HT1080 (cell line): ENCODE data around the gene SLC35G6. TPM values are rescaled to one million over a fixed set of nuclear protein-coding genes. Genes with fewer than 3 reads are reported as not detected.
A peak's percentile ranks its signal among the peaks of the same experiment; 100 is the strongest.
"Not testable (repeated sequence)": the region's sequence is repeated elsewhere in the genome, so short reads cannot be mapped to it uniquely, and the experiment has no call there.

Experiments
- DNase-seq: peaks from one replicate; pipeline ENCODE4 v3.0.0-alpha.2; 2015; ENCODE audit warnings: low read depth
- total RNA-seq: library from RNA; depleted of rRNA; stranded (reverse); fragments of >200 nt; shearing (Covaris generic); gene quantifications from 2 replicates; pipeline ENCODE4 v1.2.3, GENCODE V29; 2014

Gene SLC35G6
- total RNA-seq, 1 experiment from 2014 or later = not detected

- no peak for DNase-seq
Observed at GRCh38 chr17:7477392-7478275, 3.6 kb upstream of the SLC35G6 start.

GRCh38 chr17:7478276-7479212, 2.7 kb upstream of the SLC35G6 start:
- no peak for DNase-seq

DNA sequence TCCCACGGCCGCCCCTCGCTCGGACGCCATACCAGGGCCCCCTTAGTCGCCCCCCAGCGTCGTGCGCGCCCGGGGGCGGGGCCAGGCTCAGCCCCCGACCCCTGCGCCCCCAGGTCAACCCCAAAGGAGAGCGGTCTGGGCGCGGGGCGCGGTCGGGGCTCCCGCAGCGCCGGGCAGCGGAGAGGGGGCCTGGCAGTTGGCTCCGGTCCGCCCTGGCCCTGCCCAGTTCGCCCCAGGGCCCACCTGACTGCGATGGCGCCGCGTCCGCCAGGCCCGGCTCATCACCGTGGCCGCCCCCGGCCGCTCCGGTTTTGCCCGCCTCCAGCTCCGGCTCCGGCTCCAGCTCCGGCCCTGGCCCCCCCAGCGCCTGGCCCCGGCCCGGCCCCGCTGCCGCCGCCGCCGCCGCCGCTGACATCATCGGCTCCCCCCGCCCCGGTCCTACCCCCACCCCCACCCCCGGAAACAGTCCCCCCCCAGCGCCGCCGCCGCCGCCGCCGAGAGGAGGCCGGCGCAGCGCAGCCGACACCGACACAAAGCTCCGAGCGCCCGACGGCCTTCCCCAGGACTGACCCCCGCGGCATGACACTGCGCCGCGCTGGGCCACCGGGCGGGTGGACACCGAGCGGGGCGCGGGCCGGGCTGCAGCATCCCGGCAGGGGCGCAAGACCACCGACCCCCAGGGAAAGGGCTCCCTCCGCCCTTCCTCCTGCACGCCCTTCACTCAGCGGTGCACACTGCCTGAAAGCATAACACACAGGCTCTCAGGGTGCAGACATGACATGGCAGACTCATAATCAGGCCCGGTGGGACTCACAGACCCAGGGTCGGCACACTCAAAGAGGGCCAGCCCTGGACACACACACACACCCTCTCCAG, 1.8 kb upstream of the SLC35G6 start, which contains the start of gene ZBTB4:
Gene ZBTB4, minus strand, starts transcription at position 419 of the 876 bp plus-strand sequence. CDS start 12,830 bp downstream, outside the sequence.
- DNase-seq = no peak

GRCh38 chr17:7480089-7480384, 1.2 kb upstream of the SLC35G6 start:
- DNase-seq = no peak

GRCh38 chr17:7481842-7482741, 846 bp downstream of the SLC35G6 start:
- not testable (repeated sequence) for DNase-seq

DNA sequence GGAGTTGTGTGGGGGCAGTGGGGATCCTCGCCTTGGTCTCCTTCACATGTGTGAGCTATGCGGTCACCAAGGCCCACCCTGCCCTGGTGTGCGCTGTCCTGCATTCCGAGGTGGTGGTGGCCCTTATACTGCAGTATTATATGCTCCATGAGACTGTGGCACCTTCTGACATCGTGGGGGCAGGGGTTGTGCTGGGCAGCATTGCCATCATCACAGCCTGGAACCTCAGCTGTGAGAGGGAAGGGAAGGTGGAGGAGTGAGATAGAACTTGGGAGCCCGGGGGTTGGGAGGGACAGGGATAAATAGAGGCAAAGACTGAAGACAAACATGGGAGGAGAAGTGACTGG, 1.5 kb downstream of the SLC35G6 start:
- DNase-seq = not testable (repeated sequence)

DNA sequence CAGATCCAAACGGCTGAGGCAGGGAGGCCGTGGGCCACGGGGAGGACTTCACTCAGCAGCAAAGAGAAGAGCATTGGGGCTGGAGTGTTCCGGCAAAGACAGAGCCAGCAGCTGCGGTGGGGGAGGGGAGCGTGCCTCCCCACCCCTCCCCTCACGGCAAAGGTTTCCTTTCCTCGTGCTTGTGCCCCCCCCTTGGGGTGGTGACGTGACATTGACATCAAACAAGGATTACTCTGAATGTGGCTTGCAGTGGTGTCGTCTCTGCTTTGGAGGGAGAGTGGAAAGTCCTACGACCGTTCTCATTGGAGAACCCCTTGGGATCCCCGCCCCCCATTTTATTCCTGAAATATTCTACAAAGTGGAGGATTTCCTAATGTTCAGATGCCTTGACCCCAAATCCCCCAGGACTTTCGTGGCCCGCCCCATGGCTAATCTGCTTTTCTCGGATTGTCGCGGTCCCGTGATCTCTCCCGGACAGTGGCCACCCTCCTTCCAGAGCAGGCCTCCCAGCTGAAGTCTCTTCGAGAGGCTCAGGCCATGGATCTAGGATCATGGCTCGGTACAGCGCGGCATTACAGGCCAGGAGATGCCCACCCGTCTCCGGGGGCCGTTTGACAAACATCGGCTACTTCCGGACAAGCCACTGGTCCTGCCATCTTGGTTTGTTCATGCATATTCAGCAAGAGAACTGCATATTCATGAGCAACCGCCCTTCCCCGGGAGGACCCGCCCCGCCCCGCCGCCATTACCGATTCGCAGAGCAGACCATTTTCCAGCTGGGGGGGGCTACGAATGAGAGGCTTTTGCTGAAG, 2.2 kb downstream of the SLC35G6 start:
- DNase-seq = peak; percentile 84

- DNase-seq = peak; percentile 98
Observed at GRCh38 chr17:7484067-7484918, 3.0 kb downstream of the SLC35G6 start, which contains the start of gene POLR2A. TSS of gene POLR2A (plus strand) at chr17:7484366.

DNA sequence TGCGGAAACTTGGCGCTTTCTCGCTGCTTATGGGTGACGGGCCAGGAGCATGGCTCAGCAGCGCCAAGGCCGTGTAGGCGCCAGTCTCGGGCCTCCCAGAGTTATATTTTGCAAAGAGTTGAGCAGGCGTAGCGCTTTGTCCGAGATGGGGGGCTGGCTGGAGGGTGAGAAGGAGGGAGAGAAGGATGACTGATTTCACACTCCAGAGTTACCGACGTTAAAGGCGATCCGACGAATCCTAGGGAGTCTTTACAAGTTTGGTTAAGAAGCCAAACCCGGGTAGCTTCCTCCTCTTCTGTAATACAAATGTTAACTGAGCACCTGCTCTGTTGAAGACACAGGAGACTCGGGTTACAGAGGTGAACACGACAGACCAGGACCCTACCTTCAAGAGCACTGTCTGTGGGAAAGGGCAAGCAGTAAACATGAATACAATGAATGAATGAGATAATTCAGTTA, 3.7 kb downstream of the SLC35G6 start:
- DNase-seq = no peak

DNA sequence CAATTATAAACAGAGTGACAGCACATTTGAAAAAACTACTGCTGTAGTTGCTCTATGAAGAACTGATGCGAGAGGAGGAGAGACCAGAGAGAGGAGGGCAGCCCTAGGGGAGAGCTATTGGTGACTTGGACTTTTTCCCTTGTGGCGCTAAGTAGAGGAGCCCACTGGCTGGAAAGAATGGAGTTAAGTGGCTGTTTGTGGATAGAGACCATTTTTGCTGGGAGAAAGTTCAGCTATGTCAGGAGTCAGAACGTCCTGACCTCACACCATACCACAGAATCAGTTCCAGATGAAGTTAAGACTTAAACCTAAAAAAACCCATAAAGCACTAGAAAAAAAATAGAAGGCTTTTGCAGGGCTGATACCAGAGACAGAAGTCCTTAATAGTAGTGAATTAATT, 4.9 kb downstream of the SLC35G6 start:
- no peak for DNase-seq

DNA sequence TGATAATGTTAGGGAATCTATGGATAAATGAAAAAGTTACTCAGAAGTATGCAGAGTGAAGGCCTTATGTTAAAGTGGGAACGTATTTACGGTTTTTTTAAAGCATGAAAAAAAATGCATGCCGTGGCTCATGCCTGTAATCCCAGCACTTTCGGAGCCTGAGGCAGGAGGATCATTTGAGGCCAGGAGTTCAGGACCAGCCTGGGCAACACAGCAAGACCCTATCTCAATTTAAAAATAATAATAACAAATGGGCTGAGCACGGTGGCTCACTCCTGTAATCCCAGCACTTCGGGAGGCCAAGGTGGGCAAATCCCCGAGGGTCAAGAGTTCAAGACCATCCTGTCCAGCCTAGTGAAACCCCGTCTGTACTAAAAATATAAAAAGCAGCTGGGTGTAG, 8.9 kb downstream of the SLC35G6 start:
- DNase-seq = no peak

DNA sequence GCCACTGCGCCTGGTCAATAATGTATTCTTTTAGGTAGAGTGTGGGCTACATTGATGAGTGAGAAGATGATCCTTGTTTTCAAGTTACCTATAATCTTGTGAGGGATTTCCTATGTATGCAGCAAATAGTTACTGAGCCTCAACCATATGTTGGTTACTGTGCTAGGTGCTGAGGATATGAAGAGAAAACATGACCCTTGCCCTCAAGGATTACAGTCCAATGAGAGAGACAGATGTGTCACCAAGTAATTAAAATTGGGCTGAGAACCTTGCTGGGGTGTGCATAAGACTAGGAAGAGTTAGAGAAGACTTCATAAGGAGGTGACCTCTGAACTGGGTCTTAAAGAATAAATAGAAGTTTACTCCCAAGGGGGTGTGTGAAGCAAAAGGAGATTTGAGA, 10.3 kb downstream of the SLC35G6 start:
- no peak for DNase-seq

DNA sequence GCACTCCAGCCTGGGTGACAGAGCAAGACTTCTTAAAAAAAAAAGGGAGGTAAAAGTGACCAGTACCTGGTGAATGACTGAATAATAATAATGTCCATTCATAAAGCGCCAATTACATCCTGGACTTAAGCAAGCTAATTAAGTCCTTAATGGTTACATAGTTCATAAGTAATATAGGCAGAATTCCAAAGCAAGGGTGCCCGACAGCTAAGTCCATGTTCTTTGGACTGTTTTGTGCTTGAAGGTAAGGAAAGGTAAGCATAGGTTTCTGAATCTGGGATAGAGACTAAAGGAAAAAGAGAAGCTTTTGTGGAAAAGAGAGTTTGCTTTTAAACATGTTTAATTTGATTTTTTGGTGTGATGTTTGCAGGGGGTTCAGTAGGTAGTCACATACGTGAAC, 12.7 kb downstream of the SLC35G6 start:
- DNase-seq = no peak

GRCh38 chr17:7495906-7496434, 14.7 kb downstream of the SLC35G6 start:
- no peak for DNase-seq

DNA sequence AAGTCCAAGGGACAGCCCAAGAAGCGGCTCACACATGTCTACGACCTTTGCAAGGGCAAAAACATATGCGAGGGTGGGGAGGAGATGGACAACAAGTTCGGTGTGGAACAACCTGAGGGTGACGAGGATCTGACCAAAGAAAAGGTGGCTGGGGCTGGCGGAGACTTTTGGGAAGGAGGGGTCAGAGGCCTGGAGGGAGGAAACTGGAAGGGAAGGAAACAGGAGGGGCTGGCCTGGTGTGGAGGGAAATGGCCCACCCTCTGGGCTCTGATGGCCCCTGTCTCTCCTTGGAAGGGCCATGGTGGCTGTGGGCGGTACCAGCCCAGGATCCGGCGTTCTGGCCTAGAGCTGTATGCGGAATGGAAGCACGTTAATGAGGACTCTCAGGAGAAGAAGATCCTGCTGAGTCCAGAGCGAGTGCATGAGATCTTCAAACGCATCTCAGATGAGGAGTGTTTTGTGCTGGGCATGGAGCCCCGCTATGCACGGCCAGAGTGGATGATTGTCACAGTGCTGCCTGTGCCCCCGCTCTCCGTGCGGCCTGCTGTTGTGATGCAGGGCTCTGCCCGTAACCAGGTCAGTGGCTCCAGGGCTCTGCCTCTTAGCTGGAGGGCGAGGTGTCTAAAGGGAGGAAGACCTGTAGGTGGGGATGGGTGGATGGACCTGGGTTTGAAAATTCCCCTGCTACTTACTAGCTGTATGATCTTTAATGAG, 15.4 kb downstream of the SLC35G6 start:
- DNase-seq = no peak

DNA sequence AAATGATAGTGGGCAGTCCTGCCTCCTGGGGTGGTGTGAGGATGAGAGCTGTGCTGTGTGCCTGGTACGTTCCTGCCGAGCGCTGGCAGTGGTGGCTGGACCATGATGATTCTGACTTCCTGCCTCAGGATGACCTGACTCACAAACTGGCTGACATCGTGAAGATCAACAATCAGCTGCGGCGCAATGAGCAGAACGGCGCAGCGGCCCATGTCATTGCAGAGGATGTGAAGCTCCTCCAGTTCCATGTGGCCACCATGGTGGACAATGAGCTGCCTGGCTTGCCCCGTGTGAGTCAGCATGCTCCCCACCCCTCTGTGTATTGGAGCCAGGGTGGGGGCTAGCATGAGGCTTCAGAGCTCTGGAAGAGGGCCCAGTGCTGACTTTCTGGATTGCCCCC, 16.0 kb downstream of the SLC35G6 start:
- DNase-seq = no peak

DNA sequence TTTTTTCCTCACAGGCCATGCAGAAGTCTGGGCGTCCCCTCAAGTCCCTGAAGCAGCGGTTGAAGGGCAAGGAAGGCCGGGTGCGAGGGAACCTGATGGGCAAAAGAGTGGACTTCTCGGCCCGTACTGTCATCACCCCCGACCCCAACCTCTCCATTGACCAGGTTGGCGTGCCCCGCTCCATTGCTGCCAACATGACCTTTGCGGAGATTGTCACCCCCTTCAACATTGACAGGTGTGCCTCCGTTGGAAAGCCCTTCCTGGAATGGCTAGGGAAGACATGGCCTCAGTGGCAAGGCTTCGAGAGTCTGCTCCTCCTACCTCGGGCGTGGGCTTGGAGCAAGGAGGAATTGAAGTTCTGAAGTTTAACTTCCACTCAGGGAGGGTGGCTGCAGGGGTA, 16.4 kb downstream of the SLC35G6 start:
- DNase-seq = no peak
